ENCODE measurements around the gene HDAC1. TPM values are rescaled to one million over a fixed set of nuclear protein-coding genes. Genes with fewer than 3 reads are reported as not detected.

HDAC1 gene
- total and polyA plus RNA-seq, 2 of the 8 experiments (the other 6 are each of a cell fraction or from before 2014, with no cell fraction given) = 111 to 125 TPM

DNA sequence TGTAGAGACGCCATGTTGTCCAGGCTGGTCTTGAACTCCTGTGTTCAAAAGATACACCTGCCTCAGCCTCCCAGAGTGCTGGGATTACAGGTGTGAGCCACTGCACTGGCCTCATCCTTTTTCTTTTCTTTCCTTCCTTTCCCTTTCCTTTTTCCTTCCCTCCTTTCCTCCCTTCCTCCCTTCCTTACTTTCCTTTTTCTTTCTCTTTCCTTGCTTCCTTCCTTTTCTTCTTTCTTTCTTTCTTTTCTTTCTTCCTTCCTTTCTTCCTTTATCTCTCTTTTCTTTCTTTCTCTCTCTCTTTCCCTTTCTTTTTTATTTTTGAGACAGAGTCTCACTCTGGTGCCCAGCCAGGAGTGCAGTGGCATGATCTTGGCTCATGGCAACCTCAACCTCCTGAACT lies 64.6 kb downstream of the HDAC1 start (continued):
- TF ChIP-seq RNF2 (IDR thresholded peaks at IDR 0.05; ENCODE audit: borderline replicate concordance, low read depth, low read length, missing control alignments, poor library complexity, severe bottlenecking) (no peak), SP1 (IDR thresholded peaks at IDR 0.05; ENCODE audit: low read depth, low read length) (no peak), SRF (IDR thresholded peaks at IDR 0.05; ENCODE audit: low read depth, low read length) (no peak), SUZ12 (IDR thresholded peaks at IDR 0.05; ENCODE audit: low read length) (no peak)
